Measurements from ENCODE around the gene ANGPTL2.

ANGPTL2 gene

DNA sequence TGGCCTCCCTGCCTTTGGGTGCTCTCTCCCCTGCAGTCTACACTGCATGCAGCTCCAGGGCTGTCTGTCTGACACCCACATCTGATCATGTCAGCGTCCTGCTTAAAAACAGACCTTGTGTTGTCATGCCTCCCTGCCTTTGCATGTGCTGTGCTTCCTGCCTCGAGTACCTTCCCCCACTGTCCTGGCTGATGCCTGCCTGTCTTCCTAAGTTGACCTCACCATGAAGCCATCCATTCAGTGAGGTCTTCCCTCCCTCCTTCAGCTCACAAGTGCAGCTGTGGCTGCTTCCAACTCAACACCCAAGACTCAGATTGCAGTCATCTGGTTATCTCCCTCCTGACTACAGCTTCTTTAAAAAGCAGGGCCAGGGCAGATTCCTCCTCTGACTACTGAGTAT is 5.5 kb downstream of the ANGPTL2 start:
- DNase-seq: peak; percentile 65

DNA sequence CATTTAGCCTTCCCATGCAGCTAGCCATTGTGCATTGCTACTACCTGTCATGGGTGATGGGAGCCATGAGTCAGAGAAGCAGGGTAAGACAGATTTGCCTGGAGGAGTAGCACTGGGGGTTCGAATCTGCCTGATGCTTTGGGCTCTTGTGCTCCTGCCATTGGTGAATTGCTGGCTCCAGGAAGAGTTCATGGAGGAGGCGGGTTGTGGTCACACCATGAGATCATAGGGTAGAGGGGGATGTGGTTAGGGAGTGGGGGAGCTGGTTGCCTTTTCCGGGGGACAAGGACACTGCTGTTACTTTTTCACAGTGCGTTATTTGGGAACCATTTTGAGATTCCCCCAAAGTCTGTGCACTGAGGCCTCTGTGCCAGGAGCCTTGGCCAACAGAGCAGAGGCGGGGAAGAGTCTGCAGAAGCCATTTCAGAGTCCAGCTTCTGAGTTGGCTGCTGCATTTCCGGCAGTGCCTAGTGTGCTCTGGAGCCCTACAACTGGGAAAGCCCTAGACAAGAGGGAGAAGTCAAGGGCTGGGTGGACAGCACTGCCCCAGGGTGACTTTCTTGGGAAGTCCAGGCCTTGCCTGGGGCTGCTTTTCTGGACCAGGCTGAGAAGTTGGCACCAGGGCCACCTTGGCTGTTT is 6.2 kb downstream of the ANGPTL2 start:
- no peak for DNase-seq

DNA sequence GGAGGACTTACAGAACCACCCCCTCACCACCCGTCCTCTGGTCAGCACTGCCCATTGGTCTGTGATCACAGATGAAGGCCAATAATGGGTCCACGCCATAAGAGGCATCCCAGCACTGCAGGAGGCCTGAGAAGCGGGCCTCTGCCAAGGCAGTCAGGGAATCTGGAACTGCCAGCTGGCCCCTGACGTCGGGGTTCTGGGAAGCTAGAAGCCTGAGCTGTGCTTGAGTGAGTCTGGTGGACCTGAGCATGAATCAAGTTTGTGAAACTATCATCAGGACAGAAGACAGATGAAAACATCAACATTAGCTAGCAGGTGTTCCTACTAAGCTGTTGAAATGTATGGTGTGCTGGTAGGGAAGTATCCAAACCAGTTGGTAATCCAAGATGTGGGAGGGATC is 7.8 kb downstream of the ANGPTL2 start:
- no peak for DNase-seq

DNA sequence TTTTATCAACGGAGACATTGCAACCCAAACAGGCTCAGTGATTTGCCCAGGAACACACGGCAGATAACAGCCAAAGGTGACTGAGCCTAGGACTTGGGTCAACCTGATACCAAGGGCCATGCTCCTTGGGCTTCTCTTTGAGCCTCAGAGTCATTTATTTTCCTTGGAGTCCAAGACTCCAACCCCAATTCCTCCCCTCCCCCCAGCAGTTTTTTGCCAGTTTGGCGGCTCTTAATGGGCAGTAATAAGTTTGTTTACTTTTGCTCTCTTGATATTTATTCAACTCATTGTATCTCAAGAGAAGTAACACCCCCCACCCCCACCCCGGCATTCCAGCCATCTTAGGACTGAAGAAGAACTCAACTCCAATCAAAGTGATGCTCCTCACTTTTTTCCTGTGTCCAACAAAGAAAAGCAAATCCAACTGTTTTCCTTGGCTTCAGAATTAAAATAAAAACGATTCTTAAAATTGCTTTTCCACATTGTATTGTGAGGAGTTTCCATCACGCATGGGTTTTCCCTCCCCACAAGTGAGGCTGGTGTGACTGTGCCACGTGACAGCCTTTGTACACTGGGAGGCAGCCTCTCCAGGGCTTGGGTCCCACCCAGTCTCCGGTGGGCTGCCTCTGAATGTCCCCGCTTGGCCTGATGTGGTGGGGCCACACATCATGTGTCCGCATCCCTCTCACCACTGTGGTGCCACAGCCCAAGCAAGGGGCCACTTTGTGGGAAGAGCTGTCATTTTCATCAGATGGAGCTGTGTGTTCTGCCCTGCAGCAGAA is 9.1 kb downstream of the ANGPTL2 start:
- no peak for DNase-seq

DNA sequence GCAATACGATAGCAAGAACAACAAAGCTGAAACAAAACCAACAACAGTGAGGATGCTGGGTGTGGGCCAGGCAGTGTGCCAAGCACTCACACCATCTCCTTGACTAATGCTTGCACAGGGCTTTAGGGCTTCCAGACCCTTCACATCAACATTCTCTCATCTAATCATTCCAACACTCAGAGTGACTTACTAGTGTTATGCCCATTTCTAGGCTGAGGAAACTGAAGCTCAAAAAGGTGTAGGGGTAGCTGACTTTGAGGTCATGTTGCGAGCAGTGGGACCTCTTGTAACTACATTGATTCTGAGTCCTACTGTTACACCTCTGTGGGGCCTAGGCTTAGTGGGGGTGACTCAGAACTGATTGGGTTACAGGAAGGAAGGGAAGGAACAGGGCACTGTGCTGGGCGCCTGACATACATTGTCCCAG is 9.7 kb downstream of the ANGPTL2 start:
- DNase-seq: no peak

DNA sequence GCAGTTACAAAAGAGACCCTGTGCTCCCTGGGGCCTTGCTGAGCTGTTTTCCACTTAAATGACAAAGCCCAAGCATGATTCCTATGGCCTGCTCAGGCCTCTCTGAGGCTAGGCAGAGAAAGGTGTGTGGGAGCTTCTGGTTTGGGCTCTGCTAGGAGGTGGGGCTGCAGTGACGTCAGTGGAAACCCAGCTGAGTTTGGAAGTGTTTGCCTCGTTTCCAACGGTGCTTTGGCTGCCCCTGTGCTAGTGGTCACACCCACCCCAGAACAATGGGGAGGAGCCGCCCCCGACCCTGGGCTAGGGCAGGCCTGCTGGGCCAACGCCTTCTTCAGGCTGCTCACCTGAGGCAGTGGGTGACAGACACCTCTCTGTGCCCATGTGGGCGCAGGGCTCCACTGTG is 10.4 kb downstream of the ANGPTL2 start:
- DNase-seq: no peak

DNA sequence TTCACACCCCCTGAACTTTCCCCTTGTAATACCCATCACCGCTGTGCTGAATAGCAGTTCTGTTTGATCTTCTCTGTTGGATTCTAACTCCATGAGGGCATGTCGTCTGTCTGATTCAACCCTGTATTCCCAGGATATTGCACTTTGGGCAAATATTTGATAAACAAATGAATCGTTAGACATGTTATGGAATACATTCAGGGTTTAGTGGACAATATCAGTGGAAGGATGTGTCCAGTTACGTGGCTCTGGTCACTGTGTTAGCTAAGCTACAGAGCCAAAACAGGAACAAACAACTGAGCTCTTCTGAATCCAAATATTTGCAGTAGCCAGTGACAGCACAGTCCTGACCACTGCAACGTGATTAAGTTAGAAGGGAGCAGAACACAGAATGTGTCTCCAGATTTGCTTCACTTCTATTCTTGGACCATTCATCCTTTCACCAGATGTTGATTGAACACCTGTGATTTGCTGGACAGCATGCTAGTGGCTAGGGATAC is 13.2 kb downstream of the ANGPTL2 start:
- DNase-seq: no peak

DNA sequence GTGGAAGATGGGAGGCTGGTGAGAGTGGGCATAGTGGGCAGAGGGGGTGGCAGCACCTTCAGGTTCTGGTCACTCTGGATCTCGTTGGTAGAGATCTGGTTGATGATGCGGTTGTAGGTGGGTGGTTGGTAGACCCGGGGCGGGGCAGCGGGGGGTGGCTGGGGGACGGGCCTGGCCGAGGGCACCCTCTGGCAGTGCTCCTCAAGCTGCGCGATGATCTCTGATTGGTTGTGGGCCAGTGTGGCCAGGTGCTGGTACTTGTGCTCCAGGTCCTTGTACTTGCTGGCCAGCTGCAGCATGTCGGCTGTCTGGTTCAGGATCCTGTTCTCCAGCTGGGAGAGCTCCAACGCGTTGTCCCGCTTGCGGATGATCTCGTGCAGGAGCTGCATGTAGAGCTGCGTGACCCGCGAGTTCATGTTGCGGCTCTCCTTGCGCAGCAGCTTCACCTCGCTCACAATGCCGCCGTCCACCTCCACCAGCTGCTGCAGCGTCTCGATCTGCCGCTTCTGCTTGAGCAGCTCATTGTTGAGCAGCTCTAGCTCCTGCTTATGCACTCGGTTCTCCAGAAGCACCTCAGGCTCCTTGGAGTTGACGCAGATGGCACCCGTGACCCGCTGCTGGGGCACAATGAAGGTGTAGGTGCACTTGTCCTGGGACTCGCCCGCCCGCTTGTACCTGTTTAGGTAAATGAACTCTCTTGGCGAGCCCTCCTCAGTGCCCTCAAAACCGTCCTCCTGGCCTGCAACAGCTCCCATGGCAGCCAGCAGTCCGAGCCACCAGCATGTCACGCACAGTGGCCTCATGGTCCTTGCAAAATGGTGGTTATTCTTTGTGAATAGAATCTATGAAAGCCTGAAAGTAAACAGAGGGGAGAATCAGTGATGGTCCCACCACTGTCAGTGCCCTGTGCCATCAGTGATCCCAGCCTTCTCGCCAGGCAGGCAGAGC is 14.2 kb downstream of the ANGPTL2 start:
- no peak for DNase-seq

DNA sequence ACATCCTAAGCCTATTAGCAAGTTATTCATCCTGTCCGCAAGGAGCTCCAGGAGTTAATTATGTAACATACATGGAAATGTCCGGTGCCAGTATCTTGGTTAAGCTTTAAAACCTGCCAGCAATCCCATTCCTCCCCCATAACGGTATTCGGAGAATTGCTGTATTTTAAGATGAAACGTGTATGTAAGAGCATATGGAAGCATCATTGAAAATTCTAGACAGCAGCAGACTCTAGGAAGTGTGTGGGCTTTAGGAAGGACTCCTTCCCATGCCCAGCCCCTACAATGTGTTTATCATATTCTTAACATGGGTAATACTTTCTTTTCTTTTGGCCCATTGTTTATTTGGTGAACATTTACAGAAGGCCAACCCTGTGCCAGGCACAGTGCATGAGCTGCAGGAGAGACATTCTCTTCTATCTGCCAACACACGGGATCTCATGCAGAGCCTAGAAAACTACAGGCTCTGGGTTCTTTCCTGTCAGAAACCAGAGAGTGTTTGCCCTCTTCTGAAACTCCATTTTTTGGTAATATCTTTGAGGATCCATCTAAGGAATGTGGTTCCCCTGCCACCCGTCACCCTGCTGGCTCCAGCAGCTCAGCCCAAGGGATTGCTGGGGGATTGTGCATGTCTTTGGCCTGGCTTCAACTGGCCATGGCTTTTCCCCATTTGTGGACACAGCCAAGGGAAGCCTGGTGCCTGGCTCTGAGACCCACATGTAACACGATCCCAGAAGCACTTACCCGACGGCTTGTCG is 15.1 kb downstream of the ANGPTL2 start:
- DNase-seq: no peak

DNA sequence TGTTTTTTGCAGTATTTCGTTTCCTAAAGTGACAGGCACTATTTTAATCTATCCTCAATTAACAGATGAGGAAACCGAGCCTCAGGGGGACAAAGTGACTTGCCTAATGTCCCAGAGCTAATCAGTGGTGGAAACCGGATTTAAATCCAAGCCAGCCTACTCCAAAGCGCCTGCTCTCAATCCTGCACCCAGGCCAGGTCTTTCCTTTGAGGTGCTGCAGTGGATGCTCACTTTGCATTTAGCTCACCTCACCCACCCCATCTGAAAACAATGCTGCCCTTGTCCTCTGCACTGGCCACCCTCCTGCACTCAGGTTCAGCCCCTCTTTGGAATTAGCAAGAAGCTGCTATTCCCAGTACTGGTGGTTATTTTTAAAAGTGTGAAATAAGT is 16.0 kb downstream of the ANGPTL2 start:
- DNase-seq: no peak

DNA sequence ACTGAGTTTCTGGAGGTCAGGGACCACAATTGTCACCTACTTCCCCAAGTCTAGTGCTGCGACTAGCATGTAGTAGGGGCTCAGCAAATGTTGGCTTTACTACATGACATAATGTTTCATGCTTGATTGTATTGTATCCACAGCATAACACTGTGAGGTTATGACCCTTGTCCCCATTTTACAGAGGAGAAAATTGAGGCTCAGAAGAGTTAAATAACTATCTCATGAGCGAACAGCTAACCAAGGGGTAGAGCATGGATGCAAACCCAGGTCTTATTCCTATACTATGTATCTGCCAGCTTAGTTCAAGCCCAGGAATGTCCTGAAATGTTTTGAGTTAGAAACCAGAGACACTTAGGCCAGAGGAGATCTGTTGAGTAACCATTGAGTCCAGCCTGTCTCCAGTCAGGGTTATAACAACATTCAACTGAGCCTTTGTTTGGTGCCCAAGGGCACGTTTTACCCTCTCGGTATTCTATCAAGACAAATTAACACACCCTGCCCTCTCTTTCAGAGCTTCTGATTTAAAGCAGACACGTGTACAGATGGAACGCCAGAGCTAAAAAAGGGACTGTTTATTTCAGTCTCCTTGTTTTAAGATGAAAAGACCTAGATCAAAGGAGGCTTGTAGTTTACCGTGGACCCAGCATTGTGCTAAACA is 16.5 kb downstream of the ANGPTL2 start:
- no peak for DNase-seq

DNA sequence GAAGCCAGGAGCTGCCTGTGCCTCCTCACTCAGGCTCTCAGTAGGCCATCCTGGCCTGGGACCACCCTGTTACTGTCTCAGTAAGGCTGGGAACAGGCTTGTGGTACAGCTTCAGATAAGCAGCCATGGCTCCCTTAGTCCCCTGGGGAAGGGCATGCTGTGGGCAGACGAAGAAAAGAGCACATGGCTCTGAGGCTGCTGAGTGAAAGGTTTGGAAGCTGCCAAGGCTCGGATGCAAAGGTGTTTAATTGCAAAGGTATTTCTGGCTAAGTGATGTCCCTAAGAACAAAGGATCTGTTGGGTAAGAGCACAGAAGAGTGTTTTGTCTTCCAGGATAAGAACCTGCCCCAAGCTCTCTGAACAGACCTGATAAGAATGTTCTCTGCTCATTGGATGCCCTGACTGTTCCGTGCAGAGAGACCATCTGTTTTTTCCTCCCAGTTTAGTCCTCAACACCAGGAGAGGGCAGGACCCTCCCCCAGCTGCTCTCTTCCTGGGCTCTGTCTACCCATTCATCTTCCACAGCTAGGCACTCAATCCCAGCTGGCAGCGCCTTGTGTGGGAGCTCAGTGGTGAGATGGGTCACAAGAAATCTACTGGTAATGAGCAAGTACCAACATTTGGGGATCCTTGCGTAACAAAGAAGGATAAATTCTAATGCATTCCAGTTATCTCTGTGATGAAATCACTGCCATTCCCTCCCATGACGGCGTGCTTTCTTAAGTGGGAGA is 17.7 kb downstream of the ANGPTL2 start:
- DNase-seq: no peak

DNA sequence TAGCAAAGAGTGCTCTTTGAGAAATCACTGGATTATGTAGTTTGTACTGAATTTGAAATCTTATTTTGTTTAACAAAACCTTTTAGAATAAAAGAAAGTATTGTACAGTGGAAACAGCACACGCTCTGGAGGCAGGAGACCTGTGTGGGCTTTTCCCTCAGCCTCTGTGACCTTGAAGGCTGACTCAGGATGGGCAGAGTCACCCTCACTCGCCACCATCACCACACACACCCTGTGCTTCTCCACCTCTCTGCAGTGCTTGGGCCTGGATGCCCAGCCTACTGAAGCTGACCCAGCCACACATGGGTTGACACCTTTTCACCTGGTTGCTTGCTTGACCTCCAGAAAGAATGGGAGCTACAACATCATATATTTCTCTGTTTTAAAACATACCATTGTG is 19.6 kb downstream of the ANGPTL2 start:
- DNase-seq: no peak

DNA sequence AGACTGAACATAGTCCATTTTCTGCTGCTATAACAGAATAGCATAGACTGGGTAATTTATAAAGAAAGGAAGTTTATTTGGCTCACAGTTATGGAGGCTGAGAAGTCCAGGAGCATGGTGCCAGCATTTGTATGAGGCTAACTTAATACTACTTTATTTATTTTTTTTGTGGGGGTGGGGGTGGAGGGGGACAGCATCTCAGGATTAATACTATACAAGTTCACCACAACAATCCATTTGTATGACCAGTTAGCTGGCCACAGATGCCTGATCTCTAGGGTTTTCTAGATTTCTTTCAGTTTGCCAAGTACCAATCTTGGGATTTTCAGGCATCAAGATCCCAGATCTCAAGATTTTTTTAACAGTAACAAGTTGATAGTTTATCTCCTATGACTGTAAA is 20.3 kb downstream of the ANGPTL2 start:
- DNase-seq: no peak

DNA sequence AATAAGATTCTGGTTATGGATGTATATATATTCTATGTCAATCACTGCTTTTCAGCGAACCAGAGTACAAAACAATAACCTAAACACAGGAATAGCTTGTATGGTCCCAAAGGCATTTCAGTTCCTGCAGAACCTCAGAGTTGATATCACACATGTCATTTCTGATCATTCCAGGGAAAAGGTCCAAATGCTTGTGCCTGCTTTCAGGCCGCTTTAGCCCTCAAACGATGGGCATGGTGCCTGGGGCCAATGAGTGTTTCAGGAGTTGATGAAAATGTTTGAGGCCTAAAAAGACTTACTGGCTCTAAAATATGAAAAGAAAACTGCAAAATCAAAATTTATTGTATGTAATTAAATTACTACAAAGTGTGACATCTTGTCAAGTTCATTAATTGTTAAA is 22.8 kb downstream of the ANGPTL2 start:
- no peak for DNase-seq

DNA sequence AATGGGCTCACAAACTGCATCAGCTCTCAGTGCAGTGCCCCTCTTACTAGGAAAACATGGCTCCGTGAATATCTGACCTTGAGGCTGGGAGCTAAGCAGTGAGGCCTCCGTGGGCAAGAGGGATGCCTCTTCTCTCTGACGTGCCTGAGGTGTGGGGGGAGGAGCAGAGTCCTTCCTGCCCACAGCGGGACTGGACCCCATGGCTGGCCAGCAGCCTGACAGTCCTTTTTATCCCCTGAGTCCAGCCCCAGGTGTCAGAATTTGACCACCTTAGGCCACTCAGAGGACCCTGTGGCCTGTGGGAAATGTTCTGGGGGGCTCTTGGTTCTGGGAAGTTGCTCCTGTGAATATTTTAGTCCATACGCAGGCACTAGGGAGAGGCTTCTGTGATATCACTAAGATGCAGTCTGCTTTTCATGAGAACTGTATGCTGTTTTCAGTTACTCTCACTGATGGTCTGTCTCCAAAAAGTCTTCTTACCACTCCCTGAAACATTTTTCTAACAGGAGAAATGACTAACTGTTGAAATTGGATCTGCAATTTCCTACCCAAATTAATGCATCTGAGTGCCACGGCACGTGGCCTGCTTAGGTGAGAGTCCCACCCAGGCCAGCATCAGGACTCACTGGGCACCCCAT is 23.4 kb downstream of the ANGPTL2 start:
- no peak for DNase-seq

DNA sequence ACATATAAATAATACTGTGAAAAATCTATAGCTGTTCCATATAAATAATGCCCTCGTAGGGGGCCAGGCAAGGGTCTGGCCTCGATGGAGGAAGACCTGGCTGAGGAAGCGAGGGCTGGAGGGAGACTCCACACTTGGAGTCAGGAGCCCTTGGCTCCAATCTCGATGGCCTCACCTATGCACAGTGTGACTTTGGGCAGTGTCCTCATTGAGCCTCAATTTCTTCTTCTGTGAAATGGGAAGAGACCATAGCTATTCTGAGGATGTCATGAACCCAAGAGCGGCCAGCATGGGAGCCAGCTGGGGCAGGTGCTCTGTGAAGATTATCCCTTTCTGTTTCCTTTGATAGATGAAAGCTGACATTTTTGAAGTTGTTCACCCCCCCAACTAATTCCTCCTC is 24.8 kb downstream of the ANGPTL2 start:
- no peak for DNase-seq

DNA sequence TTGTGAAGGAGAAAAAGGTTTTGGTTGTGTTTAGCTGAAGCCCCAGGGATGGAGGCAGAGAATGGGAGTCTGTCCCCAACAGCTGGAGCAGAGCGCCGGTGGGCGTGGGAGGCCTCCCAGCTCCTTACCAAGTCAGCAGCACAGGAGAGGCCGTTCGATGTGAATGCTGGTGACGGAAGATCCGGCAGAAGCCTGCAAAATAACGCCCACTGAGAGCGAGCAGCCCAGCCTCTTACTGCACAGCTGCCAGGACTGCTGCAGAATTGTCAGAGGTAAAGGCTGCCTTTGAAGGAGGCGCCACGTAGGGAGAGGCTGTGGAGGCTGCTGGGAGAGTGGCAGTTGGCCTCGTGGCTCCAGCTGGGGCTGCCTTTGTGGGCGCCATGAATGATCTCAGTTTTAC is 26.2 kb downstream of the ANGPTL2 start:
- no peak for DNase-seq

DNA sequence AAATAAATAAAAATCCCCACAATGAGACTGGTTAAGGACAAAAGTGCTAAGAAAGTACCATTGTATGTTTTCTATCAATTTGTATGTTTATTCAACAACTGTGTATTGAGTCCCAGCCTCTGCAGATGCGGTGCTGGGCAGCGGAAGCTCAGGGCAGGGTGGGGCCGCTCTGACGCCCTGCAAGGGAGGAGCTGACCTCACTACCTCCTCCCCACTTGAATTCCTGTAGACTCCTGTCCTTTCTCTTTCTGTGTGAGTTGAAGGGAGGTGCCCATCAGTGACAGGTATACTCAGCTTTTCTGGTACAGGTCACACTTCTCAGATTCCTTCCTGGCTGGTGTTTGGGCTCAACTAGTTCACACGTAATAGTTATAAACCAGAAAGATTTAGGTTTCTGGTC is 27.0 kb downstream of the ANGPTL2 start:
- DNase-seq: no peak

DNA sequence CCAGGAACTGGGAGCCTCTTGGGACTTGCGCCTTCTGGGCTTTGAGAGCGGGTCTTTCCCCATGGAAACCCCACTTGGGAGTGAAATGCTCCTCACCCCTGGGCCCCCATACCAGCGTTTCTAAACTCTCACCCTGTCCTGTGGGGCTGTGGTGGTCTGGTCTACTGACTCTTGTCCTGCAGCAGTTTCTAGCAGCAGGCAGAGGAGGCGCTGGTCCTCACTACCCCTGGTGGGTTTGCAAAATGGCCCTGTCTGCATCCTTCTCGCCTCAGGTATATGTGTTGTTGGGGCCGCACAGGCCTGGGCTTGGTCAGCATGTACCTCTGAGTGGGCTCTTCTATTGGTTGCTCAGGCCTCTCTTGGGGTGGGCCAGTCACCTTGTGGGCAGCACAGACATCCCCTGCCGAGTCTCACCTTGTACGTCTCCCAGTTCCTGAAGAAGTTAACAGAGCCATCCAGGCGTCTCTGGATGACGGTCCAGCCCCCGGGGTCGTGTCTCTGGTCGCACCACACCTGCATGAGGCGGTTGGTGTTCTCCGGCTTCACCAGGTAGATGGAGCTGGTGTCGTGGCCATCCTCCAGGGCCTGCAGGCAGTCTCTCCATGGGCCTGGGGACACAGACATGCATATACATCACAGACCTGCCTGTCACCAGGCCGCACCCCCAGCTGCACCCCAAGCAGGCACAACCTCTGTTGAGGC is 29.0 kb downstream of the ANGPTL2 start:
- no peak for DNase-seq

All from NCI-H226 (cell line).